SK-N-SH (cell line): Measurements from ENCODE around the gene CALM1. TPM values are rescaled to one million over a fixed set of nuclear protein-coding genes. Genes with fewer than 3 reads are reported as not detected.

Experiments used
- CTCF ChIA-PET: fragments of 300-600, 350-600 bp; formaldehyde crosslinking; extraction: SDS; loops from one replicate; lab custom pipeline; 2021; lab: Yijun Ruan, JAX
- POLR2A ChIA-PET: fragments of 350-600 bp; sonication (Branson Sonifier 250); formaldehyde crosslinking; extraction: SDS; loops from one replicate; lab custom pipeline; 2020; ENCODE audit warnings: antibody characterized with exemption, inconsistent platforms; lab: Yijun Ruan, JAX
- DNase-seq: peaks from one replicate; pipeline ENCODE4 v3.0.0; 2012
- H2AFZ ChIP-seq: fragments of 200-600 bp; sonication (generic); 2 replicates; pipeline ENCODE4 v1.8.1; 2016; ENCODE audit warnings: antibody characterized with exemption, mild to moderate bottlenecking, low read depth
- H3F3A ChIP-seq: fragments of 200-600 bp; sonication (generic); replicated peaks from 2 replicates; pipeline ENCODE3; 2016; ENCODE audit warnings: antibody characterized with exemption, mild to moderate bottlenecking; ENCODE audit not compliant: insufficient read depth
- H3K27ac ChIP-seq, 2 experiments: fragments of 200-500 bp in 1 of 2; fragments of 200-600 bp in 1 of 2; sonication (Bioruptor generic) in 1 of 2; sonication (generic), shearing (Covaris generic) in 1 of 2; 2 replicates each; pipeline versions ENCODE4 v1.5.1 to v1.6.1; 2014 to 2016; ENCODE audit warnings: low read depth in 2 of 2, inconsistent platforms in 1 of 2, low read length in 1 of 2, mild to moderate bottlenecking in 1 of 2, mixed read lengths in 1 of 2
- H3K27me3 ChIP-seq: fragments of 200-600 bp; sonication (generic), shearing (Covaris generic); 2 replicates; pipeline ENCODE4 v1.6.1; 2016; ENCODE audit warnings: mixed run types; ENCODE audit not compliant: insufficient read depth
- H3K36me3 ChIP-seq, 2 experiments: fragments of 200-500 bp in 1 of 2; fragments of 200-600 bp in 1 of 2; sonication (Bioruptor generic) in 1 of 2; sonication (generic) in 1 of 2; replicated peaks in 1 of 2; 2 replicates each; pipeline versions ENCODE3 to v1.5.1; 2014 to 2016; ENCODE audit warnings: low read length in 1 of 2, mild to moderate bottlenecking in 1 of 2; ENCODE audit not compliant: insufficient read depth in 2 of 2, control insufficient read depth in 1 of 2
- H3K4me1 ChIP-seq, 2 experiments: fragments of 200-500 bp in 1 of 2; fragments of 200-600 bp in 1 of 2; sonication (Bioruptor generic) in 1 of 2; sonication (generic), shearing (Covaris generic) in 1 of 2; 2 replicates each; pipeline versions ENCODE4 v1.5.1 to v1.6.1; 2014 to 2016; ENCODE audit warnings: low read depth in 1 of 2, low read length in 1 of 2, mixed run types in 1 of 2; ENCODE audit not compliant: insufficient read depth in 2 of 2, control insufficient read depth in 1 of 2
- H3K4me2 ChIP-seq: fragments of 200-600 bp; sonication (generic), shearing (Covaris generic); 2 replicates; pipeline ENCODE4 v1.6.1; 2017; ENCODE audit warnings: mixed run types
- H3K4me3 ChIP-seq, 2 experiments: fragments of 200-500 bp in 1 of 2; fragments of 200-600 bp in 1 of 2; sonication (Bioruptor generic) in 1 of 2; sonication (generic), shearing (Covaris generic) in 1 of 2; 2 replicates each; pipeline versions ENCODE4 v1.5.1 to v1.8.1; 2014 to 2016; ENCODE audit warnings: low read depth in 2 of 2, inconsistent platforms in 1 of 2, low read length in 1 of 2, mild to moderate bottlenecking in 1 of 2, mixed read lengths in 1 of 2, moderate library complexity in 1 of 2
- H3K79me2 ChIP-seq: fragments of 200-600 bp; sonication (generic); 2 replicates; pipeline ENCODE4 v1.8.1; 2017; ENCODE audit warnings: mild to moderate bottlenecking; ENCODE audit not compliant: insufficient read depth
- H3K9ac ChIP-seq: fragments of 200-600 bp; sonication (generic); 2 replicates; pipeline ENCODE4 v1.6.1; 2017; ENCODE audit warnings: mixed run types
- H3K9me2 ChIP-seq: fragments of 200-600 bp; sonication (generic); 2 replicates; pipeline ENCODE4 v1.6.1; 2017; ENCODE audit warnings: mixed run types
- H3K9me3 ChIP-seq: fragments of 200-600 bp; sonication (generic); 2 replicates; pipeline ENCODE4 v1.6.1; 2017; ENCODE audit warnings: mixed run types, mild to moderate bottlenecking, moderate library complexity
- H4K20me1 ChIP-seq: fragments of 200-600 bp; sonication (generic); 2 replicates; pipeline ENCODE4 v1.6.1; 2017; ENCODE audit warnings: mild to moderate bottlenecking, mixed run types; ENCODE audit not compliant: insufficient read depth
- CTCF ChIP-seq: fragments of 200-600 bp; sonication (generic); IDR thresholded peaks from 2 replicates; pipeline ENCODE4 v1.6.1; 2017; ENCODE audit warnings: antibody characterized with exemption, mild to moderate bottlenecking, moderate library complexity
- ELF1 ChIP-seq: IDR thresholded peaks from 2 replicates; pipeline ENCODE4 v1.4.0; 2012
- EP300 ChIP-seq, 2 experiments: IDR thresholded peaks; 2 replicates each; pipeline versions ENCODE4 v1.4.0 to v1.6.1; 2012; ENCODE audit warnings: borderline replicate concordance in 1 of 2, low read depth in 1 of 2, low read length in 1 of 2
- FOSL2 ChIP-seq: IDR thresholded peaks from 2 replicates; pipeline ENCODE4 v1.4.0; 2012; ENCODE audit warnings: low read depth, mild to moderate bottlenecking, moderate library complexity, borderline replicate concordance
- GABPA ChIP-seq: IDR thresholded peaks from 2 replicates; pipeline ENCODE4 v1.4.0; 2012; ENCODE audit warnings: low read depth, mild to moderate bottlenecking
- GATA2 ChIP-seq: sonication (generic); formaldehyde crosslinking; IDR thresholded peaks from 2 replicates; pipeline ENCODE4 v1.5.0; 2020; ENCODE audit warnings: mild to moderate bottlenecking, missing genetic modification reagents
- JUND ChIP-seq: IDR thresholded peaks from 2 replicates; pipeline ENCODE4 v1.4.0; 2012
- MXI1 ChIP-seq: IDR thresholded peaks from 2 replicates; pipeline ENCODE4 v1.6.1; 2012; ENCODE audit warnings: mild to moderate bottlenecking, low read depth, low read length, improper control_type of control experiment
- POLR2AphosphoS5 ChIP-seq: IDR thresholded peaks from 2 replicates; pipeline ENCODE4 v1.6.1; 2012; ENCODE audit warnings: low read depth, low read length
- RAD21 ChIP-seq: IDR thresholded peaks from 2 replicates; pipeline ENCODE4 v1.6.1; 2012; ENCODE audit warnings: mild to moderate bottlenecking, low read length
- RXRA ChIP-seq: IDR thresholded peaks from 2 replicates; pipeline ENCODE4 v1.4.0; 2012; ENCODE audit warnings: low read depth, mild to moderate bottlenecking, borderline replicate concordance
- SIN3A ChIP-seq: IDR thresholded peaks from 2 replicates; pipeline ENCODE4 v1.6.1; 2012; ENCODE audit warnings: low read depth, mild to moderate bottlenecking, low read length, moderate library complexity, borderline replicate concordance
- SMC3 ChIP-seq: IDR thresholded peaks from 2 replicates; pipeline ENCODE4 v1.6.1; 2012; ENCODE audit warnings: low read depth, low read length, improper control_type of control experiment
- TCF12 ChIP-seq: IDR thresholded peaks from 2 replicates; pipeline ENCODE4 v1.4.0; 2012
- TEAD4 ChIP-seq: IDR thresholded peaks from 2 replicates; pipeline ENCODE4 v1.4.0; 2012; ENCODE audit warnings: mild to moderate bottlenecking, borderline replicate concordance; ENCODE audit not compliant: insufficient read depth
- USF2 ChIP-seq: fragments of 150-350 bp; IDR thresholded peaks from 2 replicates; pipeline ENCODE4 v1.6.1; 2017; ENCODE audit warnings: antibody characterized with exemption, low read length, low read depth, borderline replicate concordance
- YY1 ChIP-seq: IDR thresholded peaks from 2 replicates; pipeline ENCODE4 v1.4.0; 2012; ENCODE audit warnings: low read depth, mild to moderate bottlenecking
- WGBS: methylation state at CpG from one replicate; pipeline ENCODE4 v1.1.6; 2017; ENCODE audit warnings: low lambda C conversion rate; 5-methylcytosine and 5-hydroxymethylcytosine counted together
- polyA plus RNA-seq, 3 experiments: library from polyadenylated mRNA; depleted of rRNA; stranded (reverse); fragments of >200 nt; gene quantifications; 2 replicates each; pipeline ENCODE4 v1.2.3, GENCODE V29; 2012
- TF ChIP-seq, protein P1 (sequence below): fragments of 150-350 bp; IDR thresholded peaks from 2 replicates; pipeline ENCODE4 v1.6.1; 2016; ENCODE audit warnings: mild to moderate bottlenecking, low read depth, low read length
- TF ChIP-seq, protein P2 (sequence below): IDR thresholded peaks from 2 replicates; pipeline ENCODE4 v1.6.1; 2012; ENCODE audit warnings: mild to moderate bottlenecking, low read depth, low read length, moderate library complexity

Gene CALM1
- polyA plus RNA-seq, 1 of the 3 experiments (the other 2 are of a cell fraction), result 299 TPM

DNA sequence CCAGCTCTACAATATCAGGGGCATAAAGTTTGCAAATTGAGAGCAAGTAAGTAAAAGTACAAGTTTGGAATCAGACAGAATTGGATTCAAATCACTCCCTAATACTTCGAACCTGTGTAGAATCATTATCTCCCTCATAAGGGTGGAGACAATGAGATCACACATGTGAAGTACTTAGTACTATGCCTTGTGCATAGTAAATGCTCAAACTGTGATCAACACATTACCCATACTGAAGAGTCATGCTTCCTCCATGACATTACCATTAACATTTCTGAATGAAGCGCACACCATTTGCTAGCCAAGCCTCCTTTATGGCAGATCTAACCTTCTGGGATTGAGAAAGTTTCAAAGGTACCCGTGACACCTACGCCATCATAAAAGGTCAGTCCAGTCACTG is 38.5 kb upstream of the CALM1 start:
- no peaks in the 10 kb centered on the region for H4K20me1 ChIP-seq
- TF ChIP-seq RXRA (no peak), JUND (no peak), ELF1 (no peak), USF2 (no peak), FOSL2 (no peak), EP300 (IDR thresholded peaks at IDR 0.05; ENCODE audit: borderline replicate concordance in 1 of 2, low read depth in 1 of 2, low read length in 1 of 2) (no peak), SMC3 (no peak), MXI1 (no peak), GATA2 (CRISPR knock-in tag) (no peak), GABPA (no peak)
- TF ChIP-seq, protein P1, sequence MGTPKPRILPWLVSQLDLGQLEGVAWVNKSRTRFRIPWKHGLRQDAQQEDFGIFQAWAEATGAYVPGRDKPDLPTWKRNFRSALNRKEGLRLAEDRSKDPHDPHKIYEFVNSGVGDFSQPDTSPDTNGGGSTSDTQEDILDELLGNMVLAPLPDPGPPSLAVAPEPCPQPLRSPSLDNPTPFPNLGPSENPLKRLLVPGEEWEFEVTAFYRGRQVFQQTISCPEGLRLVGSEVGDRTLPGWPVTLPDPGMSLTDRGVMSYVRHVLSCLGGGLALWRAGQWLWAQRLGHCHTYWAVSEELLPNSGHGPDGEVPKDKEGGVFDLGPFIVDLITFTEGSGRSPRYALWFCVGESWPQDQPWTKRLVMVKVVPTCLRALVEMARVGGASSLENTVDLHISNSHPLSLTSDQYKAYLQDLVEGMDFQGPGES, result no peak
- TF ChIP-seq, all 33 proteins: peak for 0
- POLR2A ChIA-PET, result no interaction called here
- Histone ChIP-seq H3K79me2 (no peaks in the 10 kb centered on the region), H3K9me2 (no peaks in the 10 kb centered on the region), H3K27ac (no peak overlapping the region), H3K36me3 (no peaks in the 10 kb centered on the region), H3K4me2 (no peak overlapping the region), H3K4me3 (no peak overlapping the region), H3K4me1 (peaks cover 0 to 8% of the 10 kb centered on the region in 2 experiments; a peak in 1 of 4 replicates), H3F3A (no peaks in the 10 kb centered on the region), H3K9me3 (no peaks in the 10 kb centered on the region), H3K9ac (no peak overlapping the region), H3K27me3 (no peaks in the 10 kb centered on the region; the same call in 1 of the 2 replicates), H2AFZ (no peak overlapping the region)
- CTCF ChIA-PET, result interaction anchor here (1.3 kb wide), 1 partner anchor 11 kb away, joined by 3 read pairs; no protein-coding TSS in a partner anchor
- no peak for DNase-seq
- 42% methylated on average over 4 of the region's 4 CpGs for WGBS

GRCh38 chr14:90361865-90362557 is 34.8 kb upstream of the CALM1 start:
- no peaks in the 10 kb centered on the region for H3F3A ChIP-seq
- H4K20me1 ChIP-seq, result no peaks in the 10 kb centered on the region
- H3K36me3 ChIP-seq, result no peaks in the 10 kb centered on the region
- ChIA-PET POLR2A (no interaction called here), CTCF (no interaction called here)
- H3K4me3 ChIP-seq, result no peak overlapping the region
- no peaks in the 10 kb centered on the region for H3K79me2 ChIP-seq
- DNase-seq, result no peak
- no peaks in the 10 kb centered on the region for H3K9me2 ChIP-seq
- H3K9ac ChIP-seq, result no peak overlapping the region
- H3K27me3 ChIP-seq, result no peaks in the 10 kb centered on the region; the same call in 1 of the 2 replicates
- H2AFZ ChIP-seq, result no peak overlapping the region
- no peak overlapping the region for H3K4me2 ChIP-seq
- H3K9me3 ChIP-seq, result no peaks in the 10 kb centered on the region
- H3K4me1 ChIP-seq, result no peaks in the 10 kb centered on the region
- 38% methylated on average over 7 of the region's 7 CpGs for WGBS
- H3K27ac ChIP-seq, result no peak overlapping the region
- TF ChIP-seq, protein P2, sequence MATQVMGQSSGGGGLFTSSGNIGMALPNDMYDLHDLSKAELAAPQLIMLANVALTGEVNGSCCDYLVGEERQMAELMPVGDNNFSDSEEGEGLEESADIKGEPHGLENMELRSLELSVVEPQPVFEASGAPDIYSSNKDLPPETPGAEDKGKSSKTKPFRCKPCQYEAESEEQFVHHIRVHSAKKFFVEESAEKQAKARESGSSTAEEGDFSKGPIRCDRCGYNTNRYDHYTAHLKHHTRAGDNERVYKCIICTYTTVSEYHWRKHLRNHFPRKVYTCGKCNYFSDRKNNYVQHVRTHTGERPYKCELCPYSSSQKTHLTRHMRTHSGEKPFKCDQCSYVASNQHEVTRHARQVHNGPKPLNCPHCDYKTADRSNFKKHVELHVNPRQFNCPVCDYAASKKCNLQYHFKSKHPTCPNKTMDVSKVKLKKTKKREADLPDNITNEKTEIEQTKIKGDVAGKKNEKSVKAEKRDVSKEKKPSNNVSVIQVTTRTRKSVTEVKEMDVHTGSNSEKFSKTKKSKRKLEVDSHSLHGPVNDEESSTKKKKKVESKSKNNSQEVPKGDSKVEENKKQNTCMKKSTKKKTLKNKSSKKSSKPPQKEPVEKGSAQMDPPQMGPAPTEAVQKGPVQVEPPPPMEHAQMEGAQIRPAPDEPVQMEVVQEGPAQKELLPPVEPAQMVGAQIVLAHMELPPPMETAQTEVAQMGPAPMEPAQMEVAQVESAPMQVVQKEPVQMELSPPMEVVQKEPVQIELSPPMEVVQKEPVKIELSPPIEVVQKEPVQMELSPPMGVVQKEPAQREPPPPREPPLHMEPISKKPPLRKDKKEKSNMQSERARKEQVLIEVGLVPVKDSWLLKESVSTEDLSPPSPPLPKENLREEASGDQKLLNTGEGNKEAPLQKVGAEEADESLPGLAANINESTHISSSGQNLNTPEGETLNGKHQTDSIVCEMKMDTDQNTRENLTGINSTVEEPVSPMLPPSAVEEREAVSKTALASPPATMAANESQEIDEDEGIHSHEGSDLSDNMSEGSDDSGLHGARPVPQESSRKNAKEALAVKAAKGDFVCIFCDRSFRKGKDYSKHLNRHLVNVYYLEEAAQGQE, result no peak
- no peak for TF ChIP-seq TEAD4
- TF ChIP-seq EP300 (IDR thresholded peaks at IDR 0.05; ENCODE audit: borderline replicate concordance in 1 of 2, low read depth in 1 of 2, low read length in 1 of 2), result no peak
- TF ChIP-seq GABPA, result no peak
- TF ChIP-seq SMC3, result no peak
- no peak for TF ChIP-seq RAD21
- no peak for TF ChIP-seq CTCF
- TF ChIP-seq SIN3A, result no peak
- no peak for TF ChIP-seq POLR2AphosphoS5
- TF ChIP-seq USF2, result no peak
- TF ChIP-seq TCF12, result no peak
- no peak for TF ChIP-seq YY1
- TF ChIP-seq FOSL2, result no peak
